Measurements from ENCODE around the gene AK9.

DNA sequence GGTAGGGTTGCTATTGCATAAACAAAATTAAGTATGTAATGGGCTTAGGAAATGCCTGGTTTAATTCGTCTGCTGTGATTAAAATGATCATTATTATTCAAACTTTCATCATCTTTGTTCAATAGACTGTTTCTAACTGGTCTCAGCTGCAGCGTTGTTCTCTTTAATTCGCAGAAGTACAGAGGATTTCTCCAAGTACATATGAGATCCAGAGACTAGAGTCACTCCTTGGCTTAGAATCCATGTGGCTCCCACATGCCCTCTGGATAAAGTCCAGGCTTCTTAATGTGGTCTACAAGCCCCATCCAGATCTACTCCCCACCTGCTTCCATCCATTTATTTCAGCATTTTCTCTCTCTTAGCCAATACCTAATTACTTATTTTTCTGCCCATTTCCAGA, 206.9 kb downstream of the AK9 start:
- no peak for TF ChIP-seq EZH2 (IDR thresholded peaks at IDR 0.05; ENCODE audit: borderline replicate concordance)
- TF ChIP-seq, protein P1, sequence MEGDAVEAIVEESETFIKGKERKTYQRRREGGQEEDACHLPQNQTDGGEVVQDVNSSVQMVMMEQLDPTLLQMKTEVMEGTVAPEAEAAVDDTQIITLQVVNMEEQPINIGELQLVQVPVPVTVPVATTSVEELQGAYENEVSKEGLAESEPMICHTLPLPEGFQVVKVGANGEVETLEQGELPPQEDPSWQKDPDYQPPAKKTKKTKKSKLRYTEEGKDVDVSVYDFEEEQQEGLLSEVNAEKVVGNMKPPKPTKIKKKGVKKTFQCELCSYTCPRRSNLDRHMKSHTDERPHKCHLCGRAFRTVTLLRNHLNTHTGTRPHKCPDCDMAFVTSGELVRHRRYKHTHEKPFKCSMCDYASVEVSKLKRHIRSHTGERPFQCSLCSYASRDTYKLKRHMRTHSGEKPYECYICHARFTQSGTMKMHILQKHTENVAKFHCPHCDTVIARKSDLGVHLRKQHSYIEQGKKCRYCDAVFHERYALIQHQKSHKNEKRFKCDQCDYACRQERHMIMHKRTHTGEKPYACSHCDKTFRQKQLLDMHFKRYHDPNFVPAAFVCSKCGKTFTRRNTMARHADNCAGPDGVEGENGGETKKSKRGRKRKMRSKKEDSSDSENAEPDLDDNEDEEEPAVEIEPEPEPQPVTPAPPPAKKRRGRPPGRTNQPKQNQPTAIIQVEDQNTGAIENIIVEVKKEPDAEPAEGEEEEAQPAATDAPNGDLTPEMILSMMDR (IDR thresholded peaks at IDR 0.05; ENCODE audit: poor library complexity), result no peak

All from hepatocyte (in vitro differentiated cells).